ENCODE data around the gene NCF2.

DNA sequence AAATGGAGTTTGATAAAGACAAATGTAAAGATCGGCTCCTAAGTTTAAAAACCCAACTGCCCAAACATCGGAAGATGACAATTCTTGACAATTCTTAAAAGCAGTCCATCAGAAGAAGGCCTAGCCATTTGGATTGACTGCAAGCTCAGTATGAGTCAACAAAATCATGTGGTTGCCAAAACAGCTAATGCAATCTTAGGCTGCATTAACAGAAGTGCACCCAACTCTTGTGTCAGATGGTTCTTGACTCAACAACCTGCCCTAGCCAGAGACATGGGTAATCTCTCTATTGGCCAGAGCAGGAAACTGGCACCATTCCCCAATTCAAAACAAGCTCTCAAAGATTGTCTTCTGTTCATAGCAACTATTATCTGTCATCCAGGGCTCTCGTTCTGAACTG, 9.9 kb upstream of the NCF2 start:
- TF ChIP-seq CTCF (IDR thresholded peaks at IDR 0.05; ENCODE audit: insufficient read depth, low read length) (no peak), POLR2AphosphoS5 (IDR thresholded peaks at IDR 0.05; ENCODE audit: low read depth) (no peak), GABPA (IDR thresholded peaks at IDR 0.05; ENCODE audit: low read depth) (no peak), SPI1 (IDR thresholded peaks at IDR 0.05; ENCODE audit: borderline replicate concordance, low read depth) (0 out of 2 replicates have a peak, but pooled peaks have one; percentile 14)
- TF ChIP-seq, protein P1, sequence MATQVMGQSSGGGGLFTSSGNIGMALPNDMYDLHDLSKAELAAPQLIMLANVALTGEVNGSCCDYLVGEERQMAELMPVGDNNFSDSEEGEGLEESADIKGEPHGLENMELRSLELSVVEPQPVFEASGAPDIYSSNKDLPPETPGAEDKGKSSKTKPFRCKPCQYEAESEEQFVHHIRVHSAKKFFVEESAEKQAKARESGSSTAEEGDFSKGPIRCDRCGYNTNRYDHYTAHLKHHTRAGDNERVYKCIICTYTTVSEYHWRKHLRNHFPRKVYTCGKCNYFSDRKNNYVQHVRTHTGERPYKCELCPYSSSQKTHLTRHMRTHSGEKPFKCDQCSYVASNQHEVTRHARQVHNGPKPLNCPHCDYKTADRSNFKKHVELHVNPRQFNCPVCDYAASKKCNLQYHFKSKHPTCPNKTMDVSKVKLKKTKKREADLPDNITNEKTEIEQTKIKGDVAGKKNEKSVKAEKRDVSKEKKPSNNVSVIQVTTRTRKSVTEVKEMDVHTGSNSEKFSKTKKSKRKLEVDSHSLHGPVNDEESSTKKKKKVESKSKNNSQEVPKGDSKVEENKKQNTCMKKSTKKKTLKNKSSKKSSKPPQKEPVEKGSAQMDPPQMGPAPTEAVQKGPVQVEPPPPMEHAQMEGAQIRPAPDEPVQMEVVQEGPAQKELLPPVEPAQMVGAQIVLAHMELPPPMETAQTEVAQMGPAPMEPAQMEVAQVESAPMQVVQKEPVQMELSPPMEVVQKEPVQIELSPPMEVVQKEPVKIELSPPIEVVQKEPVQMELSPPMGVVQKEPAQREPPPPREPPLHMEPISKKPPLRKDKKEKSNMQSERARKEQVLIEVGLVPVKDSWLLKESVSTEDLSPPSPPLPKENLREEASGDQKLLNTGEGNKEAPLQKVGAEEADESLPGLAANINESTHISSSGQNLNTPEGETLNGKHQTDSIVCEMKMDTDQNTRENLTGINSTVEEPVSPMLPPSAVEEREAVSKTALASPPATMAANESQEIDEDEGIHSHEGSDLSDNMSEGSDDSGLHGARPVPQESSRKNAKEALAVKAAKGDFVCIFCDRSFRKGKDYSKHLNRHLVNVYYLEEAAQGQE (IDR thresholded peaks at IDR 0.05; ENCODE audit: insufficient replicate concordance, low read depth): no peak
